ENCODE results near the gene KCNMA1. TPM values are rescaled to one million over a fixed set of nuclear protein-coding genes. Genes with fewer than 3 reads are reported as not detected.

Gene KCNMA1
- total RNA-seq, 1 donor from 2014 or later = 2.0 TPM

- intact Hi-C loops (cut with DNase I) = no loop called here
- DNase-seq (no peak), ATAC-seq (ENCODE audit: poor library complexity) (no peak)
Measured at GRCh38 chr10:77616766-77617165, 20.8 kb downstream of the KCNMA1 start.

DNA sequence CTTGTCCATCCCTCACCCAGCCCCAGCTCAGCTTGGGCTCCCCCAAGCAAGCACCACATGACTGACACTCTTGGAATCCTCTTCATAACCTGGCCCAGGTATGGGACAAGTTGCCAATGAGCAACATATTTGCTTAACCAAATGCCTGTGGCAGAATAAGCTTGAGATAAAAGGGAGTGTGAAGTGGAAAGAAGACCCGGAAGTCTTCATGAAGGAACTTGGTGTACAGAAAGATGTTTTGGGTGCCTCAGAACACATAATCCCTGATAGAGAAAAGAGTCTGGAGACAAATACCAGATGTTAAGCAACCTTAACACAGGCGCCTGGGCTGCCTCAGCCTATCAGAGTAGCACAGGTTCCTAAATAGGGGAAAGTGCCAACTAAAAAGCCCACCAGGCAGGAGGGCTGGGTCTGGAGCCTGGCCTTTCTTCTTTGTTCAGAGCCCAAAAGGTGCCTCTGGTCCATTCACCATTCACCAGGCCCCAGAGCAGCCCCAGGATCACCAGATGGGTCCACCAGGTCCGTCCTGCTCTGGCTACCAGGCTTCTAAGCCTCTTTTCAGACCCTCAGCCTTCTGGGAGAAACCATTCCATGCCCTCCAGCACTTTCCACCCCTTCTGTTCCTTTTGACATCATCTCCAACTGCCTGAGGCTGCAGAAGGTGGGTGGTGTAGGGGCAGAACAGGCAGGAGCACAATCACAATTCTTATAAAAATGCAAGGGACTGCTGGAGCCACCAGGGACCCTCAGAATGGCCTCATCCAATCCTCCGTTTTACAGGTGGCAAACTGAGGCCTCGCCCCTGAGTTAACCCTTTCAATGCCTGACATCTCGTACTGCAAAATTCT lies 22.6 kb downstream of the KCNMA1 start:
- DNase-seq = no peak
- ATAC-seq (ENCODE audit: poor library complexity) = no peak
- intact Hi-C loops (cut with DNase I) = no loop called here

GRCh38 chr10:77613476-77614130 lies 24.0 kb downstream of the KCNMA1 start:
- no peak for DNase-seq
- intact Hi-C loops (cut with DNase I) = no loop called here
- no peak for ATAC-seq (ENCODE audit: poor library complexity)

- intact Hi-C loops (cut with DNase I) = no loop called here
- DNase-seq (no peak), ATAC-seq (ENCODE audit: poor library complexity) (no peak)
Measured at GRCh38 chr10:77611670-77612069, 25.9 kb downstream of the KCNMA1 start.

- intact Hi-C loops (cut with DNase I) = no loop called here
- no peak for ATAC-seq (ENCODE audit: poor library complexity)
- no peak for DNase-seq
Measured at GRCh38 chr10:77611221-77611620, 26.4 kb downstream of the KCNMA1 start.

GRCh38 chr10:77609781-77610272 lies 27.8 kb downstream of the KCNMA1 start:
- intact Hi-C loops (cut with DNase I) = no loop called here
- ATAC-seq (ENCODE audit: poor library complexity) (peak; percentile 43), DNase-seq (no peak)

DNA sequence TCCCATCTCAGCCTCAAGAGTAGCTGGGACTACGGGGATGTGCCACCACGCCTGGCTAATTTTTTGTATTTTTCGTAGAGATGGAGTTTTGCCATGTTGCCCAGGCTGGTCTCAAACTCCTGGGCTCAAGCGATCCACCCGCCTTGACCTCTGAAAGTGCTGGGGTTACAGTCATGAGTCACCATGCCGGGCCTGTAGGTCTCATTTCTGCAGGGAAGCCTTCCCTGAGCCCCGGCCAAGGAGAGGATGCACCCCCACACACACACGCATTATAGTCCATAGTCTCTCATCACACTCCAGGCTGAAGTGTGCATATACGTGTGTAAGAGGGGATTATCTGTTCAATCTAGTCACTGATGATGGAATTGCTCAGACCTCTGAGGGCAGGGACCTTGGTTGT lies 29.3 kb downstream of the KCNMA1 start:
- DNase-seq = no peak
- ATAC-seq (ENCODE audit: poor library complexity) = no peak
- intact Hi-C loops (cut with DNase I) = no loop called here

- DNase-seq = no peak
- intact Hi-C loops (cut with DNase I) = no loop called here
- ATAC-seq (ENCODE audit: poor library complexity) = no peak
Measured at GRCh38 chr10:77606751-77607150, 30.9 kb downstream of the KCNMA1 start.

GRCh38 chr10:77605466-77605865 lies 32.1 kb downstream of the KCNMA1 start:
- no peak for DNase-seq
- intact Hi-C loops (cut with DNase I) = no loop called here
- no peak for ATAC-seq (ENCODE audit: poor library complexity)

GRCh38 chr10:77604941-77605351 lies 32.7 kb downstream of the KCNMA1 start:
- no peak for DNase-seq
- intact Hi-C loops (cut with DNase I) = no loop called here
- ATAC-seq (ENCODE audit: poor library complexity) = no peak

DNA sequence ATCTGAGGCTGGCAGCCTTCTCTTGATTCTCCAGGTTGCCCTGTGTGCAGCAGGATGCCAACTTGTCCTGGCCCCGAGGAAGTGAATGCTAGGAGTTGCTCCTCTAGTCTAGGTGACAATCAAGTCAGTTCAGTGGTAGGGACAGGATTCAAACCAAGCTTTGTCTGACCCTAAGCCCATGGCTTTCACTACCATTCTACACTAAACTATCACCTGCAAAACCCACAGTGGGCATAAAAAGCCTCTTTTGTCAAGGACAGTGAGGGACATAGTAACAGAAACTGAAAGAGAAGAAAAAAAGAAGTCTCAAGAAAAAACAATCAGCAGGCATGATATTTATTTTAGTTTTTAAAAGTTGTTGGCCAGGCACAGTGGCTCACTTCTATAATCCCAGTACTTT lies 33.5 kb downstream of the KCNMA1 start:
- DNase-seq (no peak), ATAC-seq (ENCODE audit: poor library complexity) (no peak)
- intact Hi-C loops (cut with DNase I) = no loop called here

- DNase-seq (peak; percentile 51), ATAC-seq (ENCODE audit: poor library complexity) (peak; percentile 48)
- intact Hi-C loops (cut with DNase I) = no loop called here
Measured at GRCh38 chr10:77603534-77603927, 34.1 kb downstream of the KCNMA1 start.

DNA sequence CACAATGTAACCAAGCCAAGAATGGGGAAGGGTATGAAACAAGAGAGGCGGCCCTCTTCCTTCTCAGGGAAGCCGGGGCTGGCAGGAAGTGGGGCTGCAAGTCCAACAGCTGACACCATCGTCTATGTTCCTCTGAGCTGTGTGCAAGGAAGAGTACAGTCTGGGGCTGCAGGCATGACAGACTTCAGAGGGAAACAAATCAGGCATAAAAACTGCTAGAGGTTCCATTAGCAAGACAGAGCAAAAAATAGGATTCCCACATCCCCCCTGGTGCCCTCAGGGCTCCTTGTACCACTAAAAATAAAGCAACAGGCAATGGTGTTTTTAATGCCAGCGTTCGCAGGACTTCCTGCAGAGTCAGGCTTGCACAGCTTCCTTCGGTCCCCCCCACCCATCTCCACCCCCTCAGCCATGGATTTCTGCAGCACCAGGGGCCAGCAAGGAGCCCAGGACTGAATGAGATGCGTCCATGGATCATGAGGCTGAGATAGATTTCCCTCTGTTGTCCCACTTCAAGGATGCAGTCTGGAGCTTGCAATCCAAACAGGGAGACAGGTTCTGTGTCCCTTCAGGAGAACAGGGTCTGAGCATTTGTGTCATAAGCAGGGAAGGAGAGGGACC lies 34.6 kb downstream of the KCNMA1 start:
- ATAC-seq (ENCODE audit: poor library complexity) (peak; percentile 26), DNase-seq (no peak)
- intact Hi-C loops (cut with DNase I) = no loop called here

GRCh38 chr10:77602231-77602912 lies 35.2 kb downstream of the KCNMA1 start:
- ATAC-seq (ENCODE audit: poor library complexity) (no peak), DNase-seq (no peak)
- intact Hi-C loops (cut with DNase I) = no loop called here

DNA sequence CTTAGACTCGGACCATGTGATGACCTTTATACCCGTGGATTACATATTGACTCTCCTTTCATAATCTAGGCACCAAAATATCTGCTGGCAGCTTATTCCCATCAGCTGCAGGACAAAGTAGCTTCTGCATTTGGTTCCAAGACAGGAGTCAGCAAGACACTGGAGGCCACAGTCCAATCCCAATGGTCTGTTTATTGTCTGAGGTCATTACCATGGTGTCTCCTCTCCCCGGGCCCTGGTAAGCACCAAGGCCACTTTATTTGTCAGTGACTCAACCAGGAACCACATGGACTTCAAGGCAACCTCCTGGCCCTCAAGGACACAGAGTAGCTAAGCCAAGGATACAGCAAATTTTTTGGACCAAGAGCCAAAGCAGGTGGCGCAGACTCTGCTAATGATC lies 36.1 kb downstream of the KCNMA1 start:
- intact Hi-C loops (cut with DNase I) = no loop called here
- no peak for DNase-seq
- peak; percentile 32 for ATAC-seq (ENCODE audit: poor library complexity)

GRCh38 chr10:77600640-77601039 lies 37.0 kb downstream of the KCNMA1 start:
- intact Hi-C loops (cut with DNase I) = no loop called here
- ATAC-seq (ENCODE audit: poor library complexity) = no peak

DNA sequence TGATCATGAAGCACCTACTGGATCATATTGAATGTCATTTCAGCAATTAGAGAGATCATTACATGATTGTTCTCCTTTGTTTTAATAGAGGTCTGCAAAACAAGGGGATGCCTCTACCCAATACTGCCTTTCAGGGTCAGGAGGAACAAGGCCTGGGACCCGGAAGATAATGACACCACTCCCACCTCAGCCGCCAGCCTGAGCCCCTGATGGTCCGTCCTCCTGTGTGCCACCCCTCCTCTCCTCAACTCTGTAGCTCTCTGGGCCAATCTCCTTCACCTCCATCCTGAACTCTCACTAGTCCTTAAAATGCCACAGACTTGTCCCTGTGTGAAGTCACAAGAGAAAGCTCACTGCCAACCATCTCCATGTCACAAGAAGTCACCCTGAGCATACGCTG lies 38.0 kb downstream of the KCNMA1 start:
- DNase-seq = no peak
- ATAC-seq (ENCODE audit: poor library complexity) = no peak
- intact Hi-C loops (cut with DNase I) = no loop called here

More at GRCh38 chr10:77600640-77601039, 37.0 kb downstream of the KCNMA1 start:
- DNase-seq = no peak

- intact Hi-C loops (cut with DNase I) = no loop called here
- ATAC-seq (ENCODE audit: poor library complexity) (no peak), DNase-seq (no peak)
Measured at GRCh38 chr10:77598606-77599005, 39.0 kb downstream of the KCNMA1 start.

DNA sequence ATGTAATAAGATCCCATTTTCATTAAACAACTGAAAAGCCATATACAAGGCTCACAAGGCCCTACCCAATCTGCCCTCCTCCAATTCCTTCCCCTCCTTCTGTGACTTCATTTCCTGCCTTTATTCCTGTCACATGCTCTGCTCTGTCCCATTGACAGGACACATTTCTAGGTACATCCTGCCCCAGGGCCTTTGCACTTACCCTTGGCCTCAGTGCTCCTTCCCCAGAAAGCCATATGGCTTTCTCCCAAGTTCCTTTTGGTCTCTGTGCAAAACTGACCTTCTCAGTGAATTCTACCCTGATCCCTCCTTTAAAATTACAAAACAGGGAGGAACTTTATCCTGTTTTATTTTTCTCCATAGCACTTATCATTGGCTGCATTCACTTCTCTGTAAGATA lies 40.0 kb downstream of the KCNMA1 start:
- intact Hi-C loops (cut with DNase I) = no loop called here

More for the DNA sequence above, 40.0 kb downstream of the KCNMA1 start:
- DNase-seq = no peak
- no peak for ATAC-seq (ENCODE audit: poor library complexity)
